Mesodermal cell (in vitro differentiated cells): ENCODE results near the gene ALDH3B1.

ENCODE experiments used
- H3K27ac ChIP-seq: 2 replicates; pipeline ENCODE4 v1.7.0; 2013; ENCODE audit warnings: mild to moderate bottlenecking, low read depth, low read length, moderate library complexity; ENCODE audit not compliant: severe bottlenecking
- H3K36me3 ChIP-seq: 2 replicates; pipeline ENCODE4 v1.7.1; 2013; ENCODE audit warnings: mild to moderate bottlenecking, low read length, moderate library complexity; ENCODE audit not compliant: control insufficient read depth, insufficient read depth
- H3K4me1 ChIP-seq: one replicate; pipeline ENCODE4 v1.7.1; 2013; ENCODE audit warnings: mild to moderate bottlenecking, low read length; ENCODE audit not compliant: insufficient read depth, control insufficient read depth, poor library complexity, severe bottlenecking
- H3K4me3 ChIP-seq: 2 replicates; pipeline ENCODE4 v1.7.0; 2013; ENCODE audit warnings: low read length, control low read depth, mild to moderate bottlenecking; ENCODE audit not compliant: insufficient read depth, poor library complexity, severe bottlenecking; ENCODE audit errors: extremely low read depth
- H3K9me3 ChIP-seq: 2 replicates; pipeline ENCODE4 v1.7.1; 2013; ENCODE audit warnings: mild to moderate bottlenecking, low read length, moderate library complexity; ENCODE audit not compliant: control insufficient read depth
- WGBS, 2 experiments: methylation state at CpG; one replicate each; pipeline ENCODE4 v1.1.5; 2013; ENCODE audit warnings: missing lambda C conversion rate in 2 of 2; ENCODE audit not compliant: insufficient coverage in 2 of 2; 5-methylcytosine and 5-hydroxymethylcytosine counted together

The ALDH3B1 gene

DNA sequence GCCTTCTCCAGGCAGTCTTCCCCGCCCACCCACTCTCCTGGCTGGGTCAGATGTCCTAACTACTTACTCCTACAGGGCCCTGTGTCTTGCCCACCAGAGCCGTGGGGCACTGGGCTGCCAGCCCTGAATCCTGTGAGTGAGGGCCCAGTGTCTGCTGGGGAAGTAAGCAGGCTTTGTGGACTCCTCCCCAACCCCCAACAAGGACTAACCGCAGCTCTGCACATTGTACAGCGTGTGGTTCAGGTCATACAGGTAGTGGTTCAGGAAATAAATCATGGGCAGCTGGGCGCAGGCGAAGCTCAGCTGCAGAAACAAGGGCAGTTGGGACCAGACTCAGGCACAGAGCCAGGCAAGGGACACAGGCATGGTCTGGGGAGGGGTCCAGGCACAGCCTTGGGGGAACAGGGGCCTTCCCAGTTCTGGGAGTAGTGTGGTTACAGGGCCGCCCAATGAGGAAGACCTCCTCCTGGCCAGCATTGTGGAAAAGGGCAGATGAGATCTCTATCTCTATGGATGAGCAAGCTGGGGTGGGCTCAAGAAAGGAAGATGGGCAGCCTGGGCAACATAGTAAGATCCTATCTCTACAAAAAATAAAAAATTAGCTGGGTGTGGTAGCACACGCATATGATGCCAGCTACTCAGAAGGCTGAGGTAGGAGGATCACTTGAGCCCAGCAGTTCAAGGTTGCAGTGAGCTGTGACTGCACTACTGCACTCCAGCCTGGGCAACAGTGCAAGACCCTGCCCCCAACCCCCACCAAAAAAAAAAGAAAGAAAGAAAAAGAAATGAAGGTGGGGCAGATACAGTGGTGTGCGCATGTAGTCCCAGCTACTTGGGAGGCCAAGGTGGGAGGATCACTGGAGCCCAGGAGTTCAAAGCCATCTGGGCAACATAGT is 11.7 kb upstream of the ALDH3B1 start:
- Histone ChIP-seq H3K9me3 (no peaks in the 10 kb centered on the region), H3K36me3 (no peaks in the 10 kb centered on the region), H3K27ac (no peak overlapping the region), H3K4me3 (no peak overlapping the region), H3K4me1 (no peaks in the 10 kb centered on the region)
- 91 to 96% methylated on average over 3 to 6 of the region's 9 CpGs for WGBS, 2 experiments

GRCh38 chr11:67999201-67999629 is 10.9 kb upstream of the ALDH3B1 start:
- Histone ChIP-seq H3K27ac (no peak overlapping the region), H3K4me1 (no peaks in the 10 kb centered on the region), H3K36me3 (no peaks in the 10 kb centered on the region), H3K9me3 (no peaks in the 10 kb centered on the region), H3K4me3 (no peak overlapping the region)
- 94% methylated on average over 13 of the region's 13 CpGs for WGBS, 2 experiments

DNA sequence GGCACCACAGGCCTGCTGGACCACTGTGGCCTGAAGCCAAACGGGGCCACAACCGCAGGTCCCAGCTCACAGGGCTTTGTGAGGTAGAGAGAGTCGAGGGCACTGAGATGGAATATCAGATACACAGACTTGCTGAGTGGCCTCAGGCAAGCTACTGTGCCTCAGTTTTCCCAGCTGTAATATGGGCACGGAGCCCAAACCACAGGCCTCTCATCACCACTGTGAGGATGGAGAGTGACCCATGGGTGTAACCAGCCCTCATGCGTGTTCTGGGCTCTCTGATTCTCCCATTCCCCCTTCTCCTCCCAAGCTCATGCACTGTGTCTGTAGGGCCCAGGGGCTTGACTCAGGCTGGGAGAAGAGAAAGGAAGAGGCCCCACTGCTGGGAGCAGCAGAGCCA is 10.4 kb upstream of the ALDH3B1 start:
- no peaks in the 10 kb centered on the region for H3K36me3 ChIP-seq
- WGBS, 2 experiments: 95% methylated on average over 3 to 4 of the region's 5 CpGs
- no peaks in the 10 kb centered on the region for H3K9me3 ChIP-seq
- H3K4me3 ChIP-seq: no peak overlapping the region
- H3K4me1 ChIP-seq: no peaks in the 10 kb centered on the region
- H3K27ac ChIP-seq: no peak overlapping the region

- WGBS, 2 experiments: 74 to 88% methylated on average over 7 to 8 of the region's 9 CpGs
- Histone ChIP-seq H3K9me3 (no peaks in the 10 kb centered on the region), H3K4me3 (no peak overlapping the region), H3K4me1 (no peaks in the 10 kb centered on the region), H3K36me3 (no peaks in the 10 kb centered on the region), H3K27ac (no peak overlapping the region)
Observed at GRCh38 chr11:68002575-68002937, 7.6 kb upstream of the ALDH3B1 start.

GRCh38 chr11:68002938-68003845 is 6.9 kb upstream of the ALDH3B1 start:
- 22% methylated on average over 52 to 59 of the region's 86 CpGs for WGBS, 2 experiments
- peak overlapping the region; percentile 50 for H3K4me3 ChIP-seq
- H3K36me3 ChIP-seq: no peaks in the 10 kb centered on the region
- no peak overlapping the region for H3K27ac ChIP-seq
- H3K4me1 ChIP-seq: no peaks in the 10 kb centered on the region
- no peaks in the 10 kb centered on the region for H3K9me3 ChIP-seq

GRCh38 chr11:68003846-68004550 is 6.1 kb upstream of the ALDH3B1 start, which contains the start of gene UNC93B1:
Gene UNC93B1 (minus strand): TSS chr11:68004097. CDS start chr11:68004043, 54 bp downstream.
- Histone ChIP-seq H3K4me3 (peak within 1 kb of the TSS; percentile 50), H3K4me1 (no peaks in the 10 kb centered on the region), H3K36me3 (no peaks in the 10 kb centered on the region), H3K9me3 (peaks cover under 1% of the 10 kb centered on the region), H3K27ac (no peak within 1 kb of the TSS)
- 7 to 10% methylated on average over 24 to 27 of the region's 64 CpGs for WGBS, 2 experiments

- Histone ChIP-seq H3K36me3 (no peaks in the 10 kb centered on the region), H3K4me1 (no peaks in the 10 kb centered on the region), H3K27ac (no peak overlapping the region), H3K4me3 (peak overlapping the region; percentile 50), H3K9me3 (peaks cover 6% of the 10 kb centered on the region)
- WGBS, 2 experiments: 82 to 88% methylated on average over 10 to 12 of the region's 14 CpGs
Observed at GRCh38 chr11:68004551-68005335, 5.4 kb upstream of the ALDH3B1 start.

DNA sequence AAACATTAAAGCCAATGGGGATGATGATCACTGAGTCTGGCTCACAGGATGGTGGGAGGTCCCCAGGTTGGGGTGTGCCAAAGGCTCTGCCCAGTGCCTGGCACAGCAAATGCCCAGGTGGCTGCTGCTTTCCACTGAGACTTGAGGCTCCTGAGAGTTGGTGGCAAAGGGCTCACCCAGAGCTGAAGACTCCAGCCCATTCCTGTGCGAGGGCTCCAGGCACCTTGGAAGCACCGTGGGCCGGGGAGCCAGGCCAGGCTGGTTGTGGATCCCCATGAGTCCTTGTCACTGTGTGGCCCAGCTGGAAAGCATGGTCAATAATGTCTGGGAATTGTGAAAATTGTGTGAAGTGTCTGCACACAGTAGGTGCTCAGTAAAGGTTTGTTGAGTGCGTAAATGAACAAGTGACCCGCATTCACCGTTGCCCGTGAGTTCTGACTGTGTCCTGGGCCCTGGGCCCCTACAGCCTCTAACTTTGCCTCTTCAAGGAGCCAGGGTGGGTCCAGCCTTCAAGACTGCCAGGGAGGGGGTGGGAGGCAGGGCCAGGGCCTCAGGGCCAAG is 3.4 kb upstream of the ALDH3B1 start:
- Histone ChIP-seq H3K36me3 (no peaks in the 10 kb centered on the region), H3K27ac (no peak overlapping the region), H3K4me1 (peaks cover 4% of the 10 kb centered on the region), H3K9me3 (peaks cover 6% of the 10 kb centered on the region), H3K4me3 (no peak overlapping the region)
- WGBS, 2 experiments: 97% methylated on average over 7 of the region's 7 CpGs

DNA sequence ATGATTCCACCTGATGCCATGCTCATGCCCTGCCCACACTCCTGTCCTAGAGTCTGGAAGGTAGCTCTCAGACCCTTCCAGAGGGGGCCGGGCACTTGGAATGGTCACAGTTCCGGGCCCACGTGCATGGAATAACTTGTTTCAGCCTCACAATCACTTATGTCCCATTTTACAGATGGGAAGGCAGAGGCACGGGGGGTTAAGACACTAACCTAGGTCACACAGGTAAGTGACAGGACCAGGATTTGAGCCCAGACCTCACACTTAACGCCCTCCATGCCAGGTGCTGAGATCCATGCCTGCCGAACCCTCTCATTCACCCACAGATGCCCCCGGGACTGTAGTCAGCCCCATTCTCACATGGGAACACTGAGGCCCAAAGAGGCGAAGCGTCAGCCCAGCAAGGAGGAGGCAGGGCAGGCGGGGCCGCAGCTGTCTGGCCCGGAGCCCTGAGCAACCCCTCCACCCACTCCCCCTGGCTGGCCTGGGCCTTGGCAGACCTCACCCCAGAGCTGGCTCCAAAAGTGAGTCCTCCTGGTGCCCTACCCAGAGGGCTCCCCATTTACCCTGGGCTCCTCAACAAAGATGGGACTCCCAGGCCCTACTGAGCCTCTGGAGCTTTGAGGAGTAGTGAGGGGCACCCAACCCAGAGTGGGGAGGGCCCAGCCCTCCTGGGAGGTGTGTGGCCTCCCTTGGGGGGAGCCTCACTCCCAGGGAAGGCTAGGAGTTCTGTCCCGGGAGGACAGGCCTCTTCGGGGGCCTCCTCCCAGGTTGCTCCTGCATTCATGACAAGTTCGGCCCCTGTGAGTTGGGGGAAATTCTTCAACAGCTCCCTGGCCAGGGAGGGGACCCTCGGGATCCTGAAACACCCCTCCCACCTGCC is 2.4 kb upstream of the ALDH3B1 start:
- Histone ChIP-seq H3K9me3 (peaks cover 6% of the 10 kb centered on the region), H3K27ac (no peak overlapping the region), H3K36me3 (no peaks in the 10 kb centered on the region), H3K4me3 (no peak overlapping the region), H3K4me1 (peaks cover 11% of the 10 kb centered on the region)
- 91% methylated on average over 12 to 14 of the region's 16 CpGs for WGBS, 2 experiments
